ENCODE data around the gene PSMB4.
A peak's percentile ranks its signal among the peaks of the same experiment; 100 is the strongest.
"Not testable (repeated sequence)": the region's sequence is repeated elsewhere in the genome, so short reads cannot be mapped to it uniquely, and the experiment has no call there.

PSMB4 gene

DNA sequence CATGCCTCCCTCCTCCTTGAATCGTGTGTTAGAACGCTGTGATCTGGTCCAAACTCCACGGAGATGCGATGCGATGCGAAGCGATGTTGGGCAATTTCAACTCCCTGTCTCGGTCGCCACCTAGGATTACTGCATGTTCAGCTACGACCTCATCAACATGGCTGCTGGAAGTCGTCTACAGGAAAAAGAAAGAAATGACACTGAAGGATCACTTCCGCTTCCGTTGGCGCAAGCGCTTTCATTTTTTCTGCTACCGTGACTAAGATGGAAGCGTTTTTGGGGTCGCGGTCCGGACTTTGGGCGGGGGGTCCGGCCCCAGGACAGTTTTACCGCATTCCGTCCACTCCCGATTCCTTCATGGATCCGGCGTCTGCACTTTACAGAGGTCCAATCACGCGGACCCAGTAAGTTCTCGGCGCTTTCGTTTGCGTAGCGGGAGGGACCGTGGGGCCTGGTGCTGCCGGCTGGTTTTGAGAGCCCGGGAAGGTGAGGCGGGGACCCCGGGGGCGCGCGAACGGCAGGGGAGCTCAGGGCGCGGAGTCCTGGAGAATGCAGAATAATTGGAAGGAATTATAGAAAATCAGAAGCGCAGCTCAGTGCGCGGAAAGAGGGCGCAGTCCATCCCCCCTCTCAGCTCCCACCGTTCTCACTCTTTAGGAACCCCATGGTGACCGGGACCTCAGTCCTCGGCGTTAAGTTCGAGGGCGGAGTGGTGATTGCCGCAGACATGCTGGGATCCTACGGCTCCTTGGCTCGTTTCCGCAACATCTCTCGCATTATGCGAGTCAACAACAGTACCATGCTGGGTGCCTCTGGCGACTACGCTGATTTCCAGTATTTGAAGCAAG lies at the start of gene PSMB4:
Gene PSMB4, plus strand, starts transcription at position 250 of the 848 bp plus-strand sequence. Its CDS starts 15 bp downstream, at position 265.
- peak; percentile 93 for DNase-seq (ENCODE audit: low spot score)

DNA sequence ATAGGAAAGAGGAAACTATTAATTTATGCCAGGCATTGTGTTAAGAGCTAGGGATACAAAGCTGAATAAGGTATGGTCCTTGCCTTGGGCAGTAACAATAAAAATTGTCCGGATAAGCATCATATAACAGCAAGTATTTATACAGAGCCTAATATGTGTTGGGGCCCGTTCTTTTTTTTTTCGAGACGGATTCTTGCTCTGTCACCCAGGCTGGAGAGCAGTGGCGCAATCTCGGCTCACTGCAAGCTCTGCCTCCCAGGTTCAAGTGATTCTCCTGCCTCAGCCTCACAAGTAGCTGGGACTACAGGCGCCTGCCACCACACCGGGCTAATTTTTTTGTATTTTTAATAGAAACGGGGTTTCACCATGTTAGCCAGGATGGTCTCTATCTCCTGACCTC lies 49.0 kb upstream of the PSMB4 start:
- not testable (repeated sequence) for DNase-seq (ENCODE audit: low spot score)

DNA sequence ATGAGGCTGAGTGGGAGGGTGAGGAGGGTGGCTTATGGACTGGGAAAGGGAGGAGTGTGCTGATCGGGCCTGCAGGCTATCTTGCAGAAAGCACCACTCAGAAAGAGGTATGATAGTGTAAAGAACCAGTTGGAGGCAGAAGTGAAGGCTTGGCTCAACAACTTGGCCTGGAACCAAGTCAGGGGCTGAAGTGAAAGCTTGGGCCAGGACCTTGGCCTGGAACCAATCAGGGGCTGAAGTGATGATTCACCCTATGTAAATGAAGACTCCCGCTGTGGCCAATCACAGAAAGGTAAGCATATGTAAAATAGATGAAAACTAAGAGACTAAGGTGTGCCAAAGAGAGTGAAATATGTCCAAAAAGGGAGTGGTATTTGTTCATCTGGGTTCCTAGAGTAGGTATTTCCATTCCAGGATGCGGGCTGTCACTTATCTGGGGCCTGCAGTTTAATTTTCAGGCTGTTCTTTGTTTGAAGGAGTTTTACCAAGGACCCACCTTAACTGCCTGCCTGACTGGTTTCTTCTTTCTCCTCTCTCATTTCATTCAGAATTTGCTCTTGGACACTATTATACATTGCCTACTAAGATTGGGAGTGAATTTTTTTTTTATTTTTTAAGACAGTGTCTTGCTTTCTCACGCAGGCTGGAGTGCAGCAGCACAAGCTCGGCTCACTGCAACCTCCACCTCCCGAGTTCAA lies 47.2 kb upstream of the PSMB4 start:
- DNase-seq (ENCODE audit: low spot score) = no peak

DNA sequence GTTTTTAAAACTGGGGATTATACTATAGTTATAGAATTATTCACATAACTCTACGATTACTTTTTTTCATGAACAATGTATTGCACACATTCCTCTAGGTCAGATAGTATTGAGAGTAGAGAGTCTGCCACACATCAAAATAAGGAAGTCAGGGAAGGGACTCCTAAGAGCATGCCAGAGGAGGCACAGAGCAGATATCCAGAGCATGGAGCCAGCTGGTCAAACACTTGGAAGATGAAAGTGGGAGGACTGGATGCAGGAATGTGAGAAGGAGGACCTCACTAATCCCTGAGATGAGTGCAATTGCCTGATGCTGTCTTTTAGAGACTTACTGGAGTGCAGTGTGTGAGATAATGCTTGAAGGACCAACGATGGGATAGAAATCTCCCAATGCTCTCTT lies 42.7 kb upstream of the PSMB4 start:
- DNase-seq (ENCODE audit: low spot score) = no peak

DNA sequence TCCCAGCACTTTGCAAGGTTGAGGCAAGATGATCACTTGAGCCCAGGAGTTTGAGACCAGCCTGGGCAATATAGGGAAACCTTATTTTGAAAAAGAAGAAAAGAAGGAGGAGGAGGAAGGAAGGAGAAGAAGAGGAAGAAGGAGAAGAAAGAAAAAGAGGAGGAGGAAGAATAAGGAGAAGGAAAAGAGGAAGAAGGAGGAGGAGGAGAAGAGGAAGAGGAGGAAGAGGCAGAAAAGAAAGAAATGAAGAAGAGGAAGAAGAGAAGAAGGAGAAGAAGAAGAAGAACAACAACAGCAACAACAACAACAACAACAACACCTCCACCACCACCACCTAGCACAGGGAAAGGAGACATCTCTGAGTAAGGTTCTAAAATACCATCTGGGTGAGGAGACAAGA lies 37.5 kb upstream of the PSMB4 start:
- DNase-seq (ENCODE audit: low spot score) = no peak

DNA sequence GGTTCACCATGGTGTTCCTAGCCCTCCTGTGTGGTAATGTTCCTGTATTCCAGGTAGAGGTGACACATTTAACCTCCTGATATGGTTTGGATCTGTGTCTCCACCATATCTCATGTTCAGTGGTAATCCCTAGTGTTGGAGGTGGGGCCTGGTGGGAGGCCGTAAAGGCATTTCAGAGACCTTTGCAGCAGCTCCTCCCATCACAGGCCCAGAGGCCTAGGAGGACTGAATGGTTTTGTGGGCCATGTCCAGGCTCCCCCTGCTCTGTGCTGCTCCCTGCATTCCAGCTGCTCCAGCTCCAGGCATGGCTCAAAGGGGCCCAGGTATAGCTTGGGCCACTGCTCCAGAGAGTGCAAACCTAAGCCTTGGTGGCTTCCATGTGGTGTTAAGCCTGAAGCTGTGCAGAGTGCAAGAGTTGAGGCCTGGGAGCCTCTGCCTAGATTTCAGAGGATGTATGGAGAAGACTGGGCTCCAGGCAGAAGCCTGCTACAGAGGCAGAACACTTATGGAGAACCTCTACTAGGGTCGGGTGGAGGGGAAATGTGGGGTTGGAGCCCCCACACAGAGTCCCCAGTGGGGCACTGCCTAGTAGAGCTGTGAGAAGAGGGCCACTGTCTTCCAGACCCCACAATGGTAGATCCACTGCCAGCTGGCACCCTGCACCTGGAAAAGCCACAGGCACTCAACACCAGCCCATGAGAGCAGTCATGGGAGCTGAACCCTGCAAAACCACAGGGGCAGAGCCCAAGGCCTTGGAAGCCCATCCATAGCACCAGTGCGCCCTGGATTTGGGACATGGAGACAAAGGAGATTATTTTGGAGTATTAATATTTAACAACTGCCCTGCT lies 36.8 kb upstream of the PSMB4 start:
- no peak for DNase-seq (ENCODE audit: low spot score)

DNA sequence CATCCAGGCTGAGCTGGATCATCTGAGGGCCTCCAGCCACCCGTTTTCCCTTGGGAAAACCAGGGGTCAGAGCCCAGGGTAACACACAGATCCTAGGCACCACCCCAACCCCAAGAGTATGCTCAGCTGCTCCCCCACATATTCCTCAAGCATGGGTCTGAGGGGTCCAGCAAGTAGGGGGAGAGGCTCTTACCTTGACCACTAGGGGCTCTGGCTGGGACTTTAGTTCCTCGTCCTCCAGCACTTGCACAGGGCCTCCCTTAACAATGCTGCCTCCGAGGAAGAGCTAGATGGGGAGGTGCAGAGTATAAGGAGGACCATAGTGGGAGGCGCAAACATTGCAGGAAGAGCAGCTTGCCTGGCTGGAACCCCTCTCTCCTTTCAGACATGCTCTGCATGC lies 34.4 kb upstream of the PSMB4 start:
- DNase-seq (ENCODE audit: low spot score) = no peak

DNA sequence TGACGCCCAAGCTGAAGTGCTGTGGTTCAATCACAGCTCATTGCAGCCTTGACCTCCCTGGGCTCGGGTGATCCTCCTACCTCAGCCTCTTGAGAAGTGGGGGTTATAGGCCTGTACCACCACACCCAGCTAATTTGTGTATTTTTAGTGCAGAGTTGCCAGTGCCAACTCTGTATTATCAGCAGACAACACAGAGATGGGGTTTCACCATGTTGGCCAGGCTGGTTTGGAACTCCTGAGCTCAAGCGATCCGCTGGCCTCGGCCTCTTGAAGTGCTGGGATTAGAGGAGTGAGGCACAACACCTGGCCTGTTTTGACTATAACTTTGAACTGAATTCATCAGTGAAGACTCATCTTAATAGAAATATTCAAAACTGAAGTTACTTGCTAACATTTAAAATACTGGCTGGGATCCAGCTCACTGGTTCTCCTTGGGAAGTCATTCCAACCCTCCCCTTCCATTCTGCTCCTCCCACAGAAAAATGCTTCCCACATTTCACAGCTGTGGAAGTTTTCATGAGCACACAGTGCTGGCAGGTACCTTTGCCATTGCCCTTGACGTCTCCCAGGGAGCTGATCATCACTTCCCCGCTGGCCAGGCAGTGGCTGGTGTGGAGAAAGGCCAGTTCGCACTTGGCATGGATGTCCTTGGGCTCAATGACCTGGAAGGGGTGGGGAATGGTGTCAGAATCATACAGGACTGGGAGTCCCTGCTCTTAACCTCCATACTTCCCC lies 31.5 kb upstream of the PSMB4 start:
- no peak for DNase-seq (ENCODE audit: low spot score)

DNA sequence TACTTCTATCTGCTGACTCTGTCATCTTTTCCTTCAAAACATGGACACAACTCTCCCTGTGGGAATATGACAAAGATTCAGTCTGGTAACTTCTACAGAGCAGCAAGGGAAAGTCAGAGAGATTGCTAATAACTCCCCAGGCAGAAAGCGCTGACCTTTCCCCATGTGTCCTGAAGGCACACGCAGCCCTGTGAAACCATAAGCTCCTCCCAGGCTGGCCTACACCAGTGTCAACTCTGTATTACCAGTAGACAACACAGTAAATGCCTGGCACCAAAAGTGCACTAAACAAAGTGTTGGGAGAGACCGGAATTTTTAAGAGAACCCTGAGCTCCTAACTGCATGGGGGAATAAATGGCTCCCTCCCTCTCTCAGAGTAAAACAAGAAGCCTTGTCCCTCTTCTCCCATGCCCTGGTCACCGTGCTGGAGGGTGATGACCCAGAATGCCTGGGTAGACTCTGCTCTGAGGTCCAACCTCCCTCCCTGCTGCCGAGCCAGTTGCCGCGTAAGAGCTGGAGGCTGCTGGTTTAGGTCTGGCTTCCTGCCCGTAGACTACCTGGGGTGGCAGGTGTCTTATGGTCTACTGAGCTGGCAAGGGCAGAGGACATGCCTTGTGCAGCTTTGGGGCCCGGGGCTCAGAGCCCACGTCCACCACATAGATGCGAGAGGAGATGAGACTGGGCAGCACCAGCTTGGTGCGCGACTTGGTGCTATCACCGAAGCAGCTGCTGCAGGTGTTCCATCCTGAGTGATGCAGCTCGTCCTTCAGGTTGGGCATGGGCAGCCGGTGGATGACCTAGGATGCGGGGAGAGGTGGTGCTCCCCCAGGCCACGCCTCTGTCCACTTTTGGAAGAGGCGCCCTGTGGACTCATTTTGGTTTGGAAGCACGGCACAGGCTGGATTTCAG lies 30.7 kb upstream of the PSMB4 start:
- DNase-seq (ENCODE audit: low spot score) = no peak

DNA sequence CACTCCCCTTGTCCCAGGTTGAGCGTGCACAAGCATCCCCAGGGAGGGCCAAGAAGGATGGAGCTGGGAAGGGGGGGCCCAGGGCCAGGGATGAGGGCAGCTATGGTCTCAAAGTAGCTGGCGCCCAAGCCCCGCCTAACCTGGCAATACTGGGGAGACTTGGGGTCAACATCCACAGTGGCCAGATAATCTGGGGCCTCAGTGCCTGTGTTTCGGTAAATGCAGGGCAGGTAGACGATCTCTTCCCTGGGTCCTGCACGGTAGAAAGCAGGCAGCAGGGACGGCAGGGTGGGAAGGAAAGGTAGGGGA lies 30.1 kb upstream of the PSMB4 start:
- DNase-seq (ENCODE audit: low spot score) = no peak

DNA sequence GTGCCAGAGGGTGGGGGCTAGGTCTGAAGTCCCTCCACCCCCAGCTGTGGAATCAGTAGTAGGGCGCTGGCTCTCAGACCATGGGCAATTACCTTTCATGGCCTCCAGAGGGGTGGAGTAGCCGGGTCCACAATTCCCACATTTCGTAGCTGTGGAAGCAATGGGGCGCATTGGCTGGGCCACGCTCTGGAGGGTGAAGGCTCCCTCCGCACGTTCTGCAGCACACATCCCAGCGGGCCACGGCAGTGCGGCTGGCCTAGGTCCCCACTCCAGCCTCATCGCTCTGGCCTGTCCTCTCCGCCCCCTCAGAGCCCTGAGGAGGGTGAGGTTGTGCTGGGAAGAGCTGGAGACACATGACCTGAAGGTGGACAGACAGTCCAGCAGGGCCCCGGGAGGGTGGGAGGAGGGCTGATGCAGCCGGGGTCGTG lies 29.7 kb upstream of the PSMB4 start:
- DNase-seq (ENCODE audit: low spot score) = no peak

DNA sequence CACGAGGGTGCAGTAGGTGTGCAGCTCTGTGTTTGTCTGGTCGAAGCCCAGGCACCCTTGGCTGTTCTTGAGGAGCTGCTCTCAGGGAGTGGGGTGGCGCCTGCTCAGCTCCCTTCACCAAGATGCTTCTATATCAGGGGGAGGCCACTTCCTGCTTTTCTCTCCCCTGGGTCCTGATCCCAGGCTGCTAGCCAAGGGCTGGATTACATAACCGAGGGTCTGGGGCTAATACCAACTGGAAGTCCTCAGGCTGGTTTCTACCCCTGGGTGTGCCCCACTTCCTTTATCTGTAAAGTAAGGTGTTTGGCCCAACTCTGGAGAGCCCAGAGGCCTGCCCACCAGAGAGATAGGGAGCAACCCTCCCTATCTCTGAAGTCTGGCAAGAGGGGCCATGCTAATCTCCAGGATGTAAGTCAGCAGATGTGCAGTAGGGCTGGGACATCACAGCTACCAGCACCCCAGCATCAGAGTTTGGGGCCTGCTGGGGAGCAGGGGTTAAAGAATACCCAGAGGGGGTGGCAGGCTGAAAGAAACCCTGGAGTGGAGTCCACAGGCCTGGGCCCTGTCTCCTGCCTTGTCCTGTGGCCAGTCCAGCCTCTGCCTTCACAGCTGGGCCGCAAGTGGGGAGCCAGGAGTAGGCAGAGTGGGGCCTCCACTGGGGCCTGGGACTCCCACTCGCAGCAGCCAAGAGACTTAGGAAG lies 29.0 kb upstream of the PSMB4 start:
- no peak for DNase-seq (ENCODE audit: low spot score)

DNA sequence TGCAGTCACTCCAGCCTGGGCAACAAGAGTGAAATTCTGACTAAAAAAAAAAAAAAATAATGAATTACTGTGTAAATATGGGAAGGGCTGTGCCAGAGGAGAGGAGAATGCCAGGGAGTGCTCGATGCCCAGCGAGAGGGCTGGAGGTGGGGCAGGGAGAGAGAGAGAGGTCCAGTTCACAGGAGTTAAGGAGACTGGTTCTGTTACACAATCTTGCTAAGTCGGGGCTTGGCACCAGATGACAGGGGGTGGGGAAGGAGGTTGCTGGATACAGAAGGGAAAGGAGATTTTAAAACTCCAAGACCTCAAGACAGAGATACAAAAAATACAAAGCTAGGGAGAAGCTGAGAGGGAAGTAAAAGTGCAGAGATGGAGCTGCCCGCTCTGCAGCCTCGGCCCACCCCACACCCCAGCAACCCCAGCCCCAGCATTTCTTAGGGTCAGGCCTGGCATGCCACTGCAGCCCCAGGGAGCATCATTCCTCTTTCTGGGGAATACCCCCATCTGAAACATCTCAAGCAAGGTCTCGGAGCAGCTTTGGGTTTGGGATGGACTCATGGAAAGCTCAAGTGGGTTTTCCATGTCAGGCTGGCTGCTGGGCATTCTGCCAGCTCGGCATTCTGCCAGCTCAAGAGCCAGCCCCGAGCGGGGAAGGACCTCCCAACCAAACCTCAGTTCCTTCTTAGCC lies 27.9 kb upstream of the PSMB4 start:
- peak; percentile 46 for DNase-seq (ENCODE audit: low spot score)

DNA sequence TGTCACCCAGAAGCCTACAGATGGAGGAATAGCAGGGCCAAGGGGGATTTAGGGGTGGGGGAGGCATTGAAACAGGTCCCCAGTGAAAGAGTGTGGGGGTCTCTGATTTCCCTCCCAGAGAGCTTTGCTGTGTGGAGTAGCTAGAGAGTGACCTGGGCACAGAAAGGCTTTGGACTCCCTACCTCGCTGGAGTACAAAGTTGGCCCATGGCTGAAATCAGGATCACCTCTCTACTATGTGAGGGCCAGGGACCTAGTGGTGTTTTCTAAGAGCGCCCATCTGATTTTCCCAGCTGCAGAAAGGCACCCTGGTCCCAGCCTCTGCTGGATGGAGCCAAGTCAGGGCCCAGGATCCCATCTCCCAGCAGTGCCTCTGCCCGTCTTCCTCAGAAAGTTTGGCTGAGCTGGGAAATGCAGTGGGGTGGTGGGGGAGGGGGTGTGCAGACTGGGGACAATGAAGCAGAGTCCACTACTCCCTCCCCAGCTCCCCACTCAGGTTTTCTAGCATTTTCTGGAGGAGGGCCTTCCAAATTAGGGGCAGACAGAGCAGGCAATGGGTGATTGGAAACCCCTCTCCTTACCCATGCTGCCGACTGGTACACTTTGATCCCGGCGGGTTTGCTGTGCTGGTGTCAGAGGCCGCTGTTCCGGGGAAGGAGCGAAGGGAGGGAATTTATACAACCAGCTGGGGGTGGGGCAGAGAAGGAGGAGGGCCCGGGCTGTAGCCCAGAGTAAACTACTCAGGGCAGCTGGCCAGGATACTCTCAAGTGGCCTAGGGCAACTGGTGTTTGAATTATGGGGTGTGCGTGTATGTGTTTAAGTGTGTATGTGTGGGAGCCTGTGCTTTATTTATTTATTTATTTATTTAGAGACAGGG lies 27.1 kb upstream of the PSMB4 start, which contains the start of gene SELENBP1:
Gene SELENBP1, minus strand, starts transcription at position 648 of the 877 bp plus-strand sequence. Its CDS starts 64 bp downstream, at position 584.
- DNase-seq (ENCODE audit: low spot score) = peak; percentile 67

DNA sequence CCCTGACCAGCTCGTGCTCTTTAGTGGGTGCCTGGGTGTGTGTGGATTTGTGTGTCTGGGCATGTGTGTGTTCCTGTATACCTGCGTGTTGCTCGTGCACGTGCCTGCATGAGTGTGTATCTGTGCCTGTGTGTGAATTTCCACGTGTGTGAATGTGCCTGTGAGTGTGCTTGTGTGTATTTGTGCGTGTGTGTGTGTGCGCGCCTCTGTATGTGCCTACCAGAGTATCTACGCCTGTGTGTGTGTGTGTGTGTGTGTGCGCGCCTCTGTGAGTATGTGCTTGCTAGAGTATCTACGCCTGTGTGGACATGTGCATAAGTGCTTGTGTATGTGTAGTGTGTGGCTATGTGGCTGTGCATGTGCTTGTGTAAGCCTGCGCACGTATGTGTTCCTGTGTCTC lies 26.2 kb upstream of the PSMB4 start:
- no peak for DNase-seq (ENCODE audit: low spot score)

DNA sequence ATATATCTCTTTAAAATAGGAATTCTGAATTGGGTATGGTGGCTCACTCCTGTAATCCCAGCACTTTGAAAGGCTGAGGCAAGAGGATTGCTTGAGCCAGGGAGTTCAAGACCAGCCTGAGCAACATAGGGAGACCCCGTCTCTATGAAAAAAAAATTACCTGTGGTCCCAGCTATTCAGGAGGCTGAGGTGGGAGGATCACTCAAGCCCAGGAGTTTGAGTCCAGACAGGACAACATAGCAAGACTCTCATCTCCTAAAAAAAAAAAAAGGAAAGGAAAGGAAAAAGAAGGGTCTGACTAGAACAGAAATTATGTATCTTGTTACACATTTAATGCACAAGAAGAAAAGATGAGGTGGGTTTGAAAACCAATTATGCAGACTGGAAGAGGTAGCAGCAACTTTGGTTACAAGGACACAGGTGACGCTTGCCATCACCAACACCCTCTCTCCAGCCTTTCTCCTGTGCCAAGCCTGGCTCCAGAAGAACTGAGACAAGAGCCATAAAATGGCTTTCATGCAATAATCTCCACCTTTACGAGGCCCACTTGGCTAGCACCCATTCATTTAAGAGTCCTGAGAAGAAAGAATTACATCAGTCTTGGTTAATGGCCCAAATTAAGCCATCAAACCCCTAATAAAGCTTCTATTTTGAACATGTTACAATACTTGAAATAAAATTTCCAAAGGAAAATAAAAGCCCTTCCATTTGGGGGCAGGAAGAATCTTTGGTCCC lies 22.1 kb upstream of the PSMB4 start:
- DNase-seq (ENCODE audit: low spot score) = no peak

DNA sequence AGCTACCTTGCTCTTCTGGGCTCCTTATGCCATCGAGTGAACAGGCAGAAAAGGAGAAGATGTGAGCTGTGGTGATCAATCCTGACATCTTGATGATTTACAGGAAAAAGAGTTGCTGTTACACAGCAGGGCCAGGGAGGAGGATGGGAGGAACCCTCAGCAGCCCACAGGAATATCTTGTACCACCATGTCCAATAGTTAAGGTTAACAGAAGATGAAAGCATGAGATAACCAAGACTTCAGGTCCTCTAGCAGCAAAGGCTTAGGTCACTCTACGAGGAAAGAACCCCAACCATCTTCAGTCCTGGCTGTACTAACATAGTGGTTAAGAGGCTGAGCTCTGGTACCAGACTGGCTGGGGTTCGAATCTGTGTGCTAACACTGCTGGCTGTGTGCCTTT lies 14.8 kb upstream of the PSMB4 start:
- no peak for DNase-seq (ENCODE audit: low spot score)

DNA sequence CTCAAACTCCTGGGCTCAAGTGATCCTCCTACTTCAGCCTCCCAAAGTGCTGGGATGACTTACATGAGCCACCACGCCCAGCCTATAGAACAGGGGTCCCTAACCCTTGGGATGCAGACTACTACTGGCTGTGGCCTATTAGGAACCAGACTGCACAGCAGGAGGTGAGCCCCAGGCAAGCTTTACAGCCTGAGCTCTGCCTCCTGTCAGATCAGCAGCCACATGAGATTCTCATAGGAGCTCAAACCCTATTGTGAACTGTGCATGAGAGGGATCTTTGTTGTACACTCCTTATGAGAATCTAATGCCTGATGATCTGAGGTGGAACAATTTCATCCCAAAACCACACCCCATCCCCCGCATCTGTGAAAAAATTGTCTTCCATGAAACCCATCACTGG lies 13.4 kb upstream of the PSMB4 start:
- DNase-seq (ENCODE audit: low spot score) = no peak

Measured in COLO829 (cell line).